GM18505 (cell line): ENCODE results near the gene CDC42BPG.
"Not testable (repeated sequence)": the region's sequence is repeated elsewhere in the genome, so short reads cannot be mapped to it uniquely, and the experiment has no call there.

Source experiments
- ATAC-seq: cut with Tn5 transposase; IDR thresholded peaks from one replicate; pipeline ENCODE4 v1.9.1; 2021; ENCODE audit not compliant: unreplicated experiment
- POLR2A ChIP-seq: IDR thresholded peaks from 4 replicates; pipeline ENCODE4 v1.6.1; 2011; ENCODE audit warnings: borderline replicate concordance; ENCODE audit not compliant: insufficient read depth, insufficient read length; ENCODE audit errors: extremely low read depth

CDC42BPG gene

GRCh38 chr11:64848214-64848825 lies 3.9 kb upstream of the CDC42BPG start:
- ATAC-seq: no peak
- TF ChIP-seq POLR2A: no peak

GRCh38 chr11:64846998-64847666 lies 2.7 kb upstream of the CDC42BPG start:
- ATAC-seq: no peak
- TF ChIP-seq POLR2A: no peak

GRCh38 chr11:64845776-64846129 lies 1.3 kb upstream of the CDC42BPG start:
- not testable (repeated sequence) for ATAC-seq

GRCh38 chr11:64845129-64845775 lies 799 bp upstream of the CDC42BPG start:
- no peak for TF ChIP-seq POLR2A
- ATAC-seq: no peak

GRCh38 chr11:64843686-64844329 lies 645 bp downstream of the CDC42BPG start:
- no peak for ATAC-seq
- no peak for TF ChIP-seq POLR2A

GRCh38 chr11:64842851-64843685 lies 1.4 kb downstream of the CDC42BPG start:
- no peak for ATAC-seq
- TF ChIP-seq POLR2A: no peak

- no peak for TF ChIP-seq POLR2A
- ATAC-seq: no peak
Observed at GRCh38 chr11:64842366-64842759, 2.1 kb downstream of the CDC42BPG start.

GRCh38 chr11:64841592-64842365 lies 2.7 kb downstream of the CDC42BPG start:
- TF ChIP-seq POLR2A: no peak
- no peak for ATAC-seq

- no peak for TF ChIP-seq POLR2A
- ATAC-seq: no peak
Observed at GRCh38 chr11:64839887-64840782, 4.3 kb downstream of the CDC42BPG start.

GRCh38 chr11:64839335-64839734 lies 5.1 kb downstream of the CDC42BPG start:
- ATAC-seq: no peak
- TF ChIP-seq POLR2A: no peak

- no peak for ATAC-seq
- no peak for TF ChIP-seq POLR2A
Observed at GRCh38 chr11:64838600-64839334, 5.7 kb downstream of the CDC42BPG start.

GRCh38 chr11:64837887-64838351 lies 6.5 kb downstream of the CDC42BPG start:
- TF ChIP-seq POLR2A: no peak
- no peak for ATAC-seq
